Left ventricle myocardium superior (tissue), 1 donor: ENCODE measurements around the gene KIF22. TPM values are rescaled to one million over a fixed set of nuclear protein-coding genes. Genes with fewer than 3 reads are reported as not detected.

Experiments used
- ATAC-seq: fragments of 200-7000 bp; cut with Tn5 transposase; one replicate; pipeline ENCODE4 v1.9.1; 2020; ENCODE audit warnings: mild to moderate bottlenecking, moderate library complexity
- DNase-seq: peaks from one replicate; pipeline ENCODE4 v3.0.0-alpha.2; 2020
- intact Hi-C: fragments of 100-400 bp; cut with micrococcal nuclease; formaldehyde crosslinking; loops from one replicate; pipeline ENCODE4 v1.11.0; 2022
- total RNA-seq: library from RNA; stranded (reverse); fragmentation: NEBNext Ultra II Directional; extraction: Animal tissue kit (Norgen Biotek cat#: 25700); gene quantifications from one replicate; pipeline ENCODE4 v1.2.1, GENCODE V29; 2021
- donor health status: DM: no; HTN: yes; CAD: no; lungs with severe emphysema.

KIF22 gene
- total RNA-seq, 1 donor from 2014 or later = 55.2 TPM

DNA sequence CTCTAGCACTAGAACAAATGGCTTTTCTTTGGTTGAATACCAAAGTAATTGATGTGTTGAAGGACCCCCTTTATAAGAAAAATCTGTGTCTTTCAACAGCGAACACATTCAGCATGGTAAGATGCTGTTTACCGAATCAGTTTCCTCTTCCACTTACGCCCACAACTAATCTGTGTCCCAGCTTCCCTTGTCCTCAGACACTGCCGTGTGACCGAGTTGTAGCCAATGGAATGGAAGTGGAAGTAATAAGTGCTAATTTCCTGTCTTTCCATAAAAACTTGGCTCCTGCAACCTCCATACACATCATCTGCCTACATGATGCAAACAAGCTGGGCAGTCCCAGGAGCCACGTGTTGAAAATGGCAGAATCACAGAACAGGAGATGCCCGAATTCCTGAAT is 62.1 kb downstream of the KIF22 start:
- no peak for DNase-seq
- peak; percentile 59 for ATAC-seq
- intact Hi-C loops = no loop called here

DNA sequence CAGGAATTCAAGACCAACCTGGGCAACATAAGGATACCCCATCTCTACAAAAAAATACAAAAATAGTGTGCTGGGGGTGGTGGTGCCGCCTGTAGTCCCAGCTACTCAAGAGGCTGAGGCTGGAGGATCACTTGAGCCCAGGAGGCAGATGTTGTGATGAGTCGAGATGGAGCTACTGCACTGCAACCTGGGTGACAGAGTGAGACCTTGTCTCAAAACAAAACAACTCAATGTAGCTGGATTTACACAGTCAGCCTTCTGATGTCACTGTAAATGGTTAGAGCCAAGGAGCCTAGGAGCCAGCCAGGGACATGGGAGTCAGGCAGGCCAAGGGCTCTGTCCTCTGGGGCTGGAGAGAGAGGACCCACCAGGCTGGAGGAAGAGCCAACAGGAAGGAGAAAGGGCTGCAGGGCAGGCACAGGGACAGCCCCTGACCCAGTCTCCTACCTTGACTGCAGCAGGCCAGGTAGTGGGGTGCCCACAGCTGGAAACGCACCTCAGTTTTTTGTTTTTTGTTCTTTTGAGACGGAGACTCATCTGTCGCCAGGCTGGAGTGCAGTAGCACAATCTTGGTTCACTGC is 64.1 kb downstream of the KIF22 start:
- no peak for ATAC-seq
- DNase-seq = no peak
- intact Hi-C loops = no loop called here

Other genes starting within 250 kb of the KIF22 start
- 0.87 TPM for gene SPN, start 127.5 kb upstream of the KIF22 start, total RNA-seq
- gene QPRT, start 111.6 kb upstream of the KIF22 start, total RNA-seq = 26.0 TPM
- 0.74 TPM for gene C16orf54, start 44.8 kb upstream of the KIF22 start, total RNA-seq
- not detected for gene ZG16, start 12.5 kb upstream of the KIF22 start, total RNA-seq
- gene MAZ, start 15.8 kb downstream of the KIF22 start, total RNA-seq = 101 TPM
- gene PRRT2, start 21.4 kb downstream of the KIF22 start, total RNA-seq = 3.1 TPM
- gene PAGR1, start 25.4 kb downstream of the KIF22 start, total RNA-seq = 16.2 TPM
- 47.0 TPM for gene MVP, start 29.7 kb downstream of the KIF22 start, total RNA-seq
- 65.8 TPM for gene CDIPT, start 72.5 kb downstream of the KIF22 start, total RNA-seq
- gene SEZ6L2, start 108.8 kb downstream of the KIF22 start, total RNA-seq = 0.22 TPM
- gene ASPHD1, start 109.7 kb downstream of the KIF22 start, total RNA-seq = 0.37 TPM
- gene KCTD13, start 135.5 kb downstream of the KIF22 start, total RNA-seq = 5.5 TPM
- 66.2 TPM for gene TMEM219, start 171.3 kb downstream of the KIF22 start, total RNA-seq
- gene TAOK2, start 183.1 kb downstream of the KIF22 start, total RNA-seq = 34.9 TPM
- 19.4 TPM for gene HIRIP3, start 204.9 kb downstream of the KIF22 start, total RNA-seq
- 31.3 TPM for gene INO80E, start 205.5 kb downstream of the KIF22 start, total RNA-seq
- gene DOC2A, start 220.3 kb downstream of the KIF22 start, total RNA-seq = 0.82 TPM
- gene C16orf92, start 232.4 kb downstream of the KIF22 start, total RNA-seq = not detected
- gene TLCD3B, start 240.5 kb downstream of the KIF22 start, total RNA-seq = not detected